Posterior vena cava (tissue), 2 donors: Measurements from ENCODE around the gene DAGLB. TPM values are rescaled to one million over a fixed set of nuclear protein-coding genes. Genes with fewer than 3 reads are reported as not detected.
A peak's percentile ranks its signal among the peaks of the same experiment; 100 is the strongest.

Source experiments
- DNase-seq: peaks from one replicate; pipeline ENCODE4 v3.0.0-alpha.2; 2020; ENCODE audit warnings: low spot score
- intact Hi-C, 2 donors: fragments of 100-400 bp; cut with DNase I; formaldehyde crosslinking; loops; one replicate each; pipeline versions ENCODE4 v1.14.1 to v1.14.2; 2022 to 2023
- long read RNA-seq, 2 donors: library from polyadenylated mRNA; unstranded; transcript quantifications; one replicate each; pipeline ENCODE4 v2.0.0, GENCODE V29; 2020 to 2021
- total RNA-seq, 2 donors: library from RNA; stranded (reverse); fragmentation: NEBNext Ultra II Directional; extraction: Animal tissue kit (Norgen Biotek cat#: 25700); gene quantifications; one replicate each; pipeline ENCODE4 v1.2.1, GENCODE V29; 2021
- donor health status: DM: yes; HTN: yes; CAD: no.
- donor health status: DM: yes; HTN: yes; CAD: no.

Gene DAGLB, protein sequence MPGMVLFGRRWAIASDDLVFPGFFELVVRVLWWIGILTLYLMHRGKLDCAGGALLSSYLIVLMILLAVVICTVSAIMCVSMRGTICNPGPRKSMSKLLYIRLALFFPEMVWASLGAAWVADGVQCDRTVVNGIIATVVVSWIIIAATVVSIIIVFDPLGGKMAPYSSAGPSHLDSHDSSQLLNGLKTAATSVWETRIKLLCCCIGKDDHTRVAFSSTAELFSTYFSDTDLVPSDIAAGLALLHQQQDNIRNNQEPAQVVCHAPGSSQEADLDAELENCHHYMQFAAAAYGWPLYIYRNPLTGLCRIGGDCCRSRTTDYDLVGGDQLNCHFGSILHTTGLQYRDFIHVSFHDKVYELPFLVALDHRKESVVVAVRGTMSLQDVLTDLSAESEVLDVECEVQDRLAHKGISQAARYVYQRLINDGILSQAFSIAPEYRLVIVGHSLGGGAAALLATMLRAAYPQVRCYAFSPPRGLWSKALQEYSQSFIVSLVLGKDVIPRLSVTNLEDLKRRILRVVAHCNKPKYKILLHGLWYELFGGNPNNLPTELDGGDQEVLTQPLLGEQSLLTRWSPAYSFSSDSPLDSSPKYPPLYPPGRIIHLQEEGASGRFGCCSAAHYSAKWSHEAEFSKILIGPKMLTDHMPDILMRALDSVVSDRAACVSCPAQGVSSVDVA
- total RNA-seq = 10 to 100 TPM; 10.7 to 14.6 TPM
- long read RNA-seq, donor 1, partial matches to known transcripts = 0 of 7 reads
- long read RNA-seq, donor 1, other reads (novel, unspliced or antisense) = 3 of 7 reads
- long read RNA-seq, donor 2, transcript DAGLB-201 (15 exons, 2,897 nt) = major isoform, 13 of 23 reads
- long read RNA-seq, donor 2, partial matches to known transcripts = 2 of 23 reads
- long read RNA-seq, donor 2, other reads (novel, unspliced or antisense) = 8 of 23 reads

GRCh38 chr7:6447581-6448199, at the start of gene DAGLB:
Gene DAGLB (minus strand): TSS chr7:6447954. CDS start chr7:6447842, 112 bp downstream.
- intact Hi-C loops = no loop called here
- DNase-seq = peak; percentile 99

DNA sequence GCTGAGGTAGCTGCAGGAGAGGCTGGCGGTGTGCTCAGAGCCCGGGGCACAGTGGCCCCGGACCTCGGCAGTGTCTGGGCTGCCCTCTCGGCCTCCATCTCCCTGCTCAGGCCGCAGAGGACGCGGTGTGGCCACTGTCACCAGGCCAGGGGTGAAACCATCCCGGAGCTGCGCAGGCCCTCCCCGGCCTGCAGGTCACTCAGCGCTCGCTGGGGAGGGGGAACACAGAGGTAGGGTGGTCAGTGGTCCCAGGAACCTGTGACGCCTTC, 49.8 kb upstream of the DAGLB start:
- no peak for DNase-seq
- intact Hi-C loops = no loop called here

- peak; percentile 73 for DNase-seq
- intact Hi-C loops = no loop called here
These were observed 49.3 kb upstream of the DAGLB start for GRCh38 chr7:6496842-6497636.

DNA sequence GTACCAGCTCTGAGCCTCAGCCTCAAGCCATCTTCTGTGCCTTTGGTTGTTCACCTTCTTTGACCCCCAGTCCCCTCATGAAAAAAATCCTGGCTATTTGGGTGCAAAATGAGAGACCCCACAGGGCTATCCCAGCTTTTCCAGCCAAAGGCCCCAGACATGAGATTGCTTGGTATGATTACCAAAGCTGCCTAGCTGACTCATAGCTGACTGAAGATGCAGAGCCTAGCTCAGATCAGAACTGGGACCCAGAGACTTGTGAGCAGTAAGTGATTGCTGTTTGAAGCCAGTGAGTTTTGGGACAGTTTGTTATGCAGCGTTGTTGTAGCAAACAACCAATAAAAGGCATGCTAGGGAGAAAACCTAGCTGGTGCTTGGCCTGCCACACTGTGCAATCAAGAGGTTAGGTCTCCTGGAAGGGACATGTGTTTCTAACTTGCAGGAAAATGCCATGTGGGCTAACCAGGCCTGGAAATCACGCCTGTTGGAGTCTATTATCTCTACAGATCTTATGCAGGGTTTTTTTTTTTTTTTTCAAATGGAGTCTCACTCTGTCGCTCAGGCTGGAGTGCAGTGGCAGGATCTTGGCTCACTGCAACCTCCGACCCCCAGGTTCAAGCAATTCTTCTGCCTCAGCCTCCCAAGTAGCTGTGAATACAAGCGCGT, 48.0 kb upstream of the DAGLB start:
- peak; percentile 59 for DNase-seq
- intact Hi-C loops = no loop called here

DNA sequence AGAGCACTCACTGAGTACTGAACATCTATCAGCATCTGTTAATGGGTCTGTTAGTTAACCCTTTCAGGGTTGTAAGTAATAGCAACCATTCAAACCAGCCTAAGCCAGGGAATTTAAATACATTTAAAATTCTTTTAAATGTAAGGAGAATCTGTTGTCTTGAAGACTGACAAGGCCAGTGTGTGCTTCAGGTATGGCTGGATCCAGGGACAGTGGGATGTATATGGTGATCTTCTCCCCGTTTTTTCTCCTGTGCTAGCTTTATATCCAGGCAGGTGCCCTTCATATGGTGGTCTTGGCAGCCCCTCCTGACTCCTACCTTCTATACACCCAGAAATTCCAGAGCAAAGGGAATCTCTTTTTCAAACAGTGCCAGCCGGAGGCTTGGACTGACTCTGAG, 46.6 kb upstream of the DAGLB start:
- peak; percentile 15 for DNase-seq
- intact Hi-C loops = no loop called here

DNA sequence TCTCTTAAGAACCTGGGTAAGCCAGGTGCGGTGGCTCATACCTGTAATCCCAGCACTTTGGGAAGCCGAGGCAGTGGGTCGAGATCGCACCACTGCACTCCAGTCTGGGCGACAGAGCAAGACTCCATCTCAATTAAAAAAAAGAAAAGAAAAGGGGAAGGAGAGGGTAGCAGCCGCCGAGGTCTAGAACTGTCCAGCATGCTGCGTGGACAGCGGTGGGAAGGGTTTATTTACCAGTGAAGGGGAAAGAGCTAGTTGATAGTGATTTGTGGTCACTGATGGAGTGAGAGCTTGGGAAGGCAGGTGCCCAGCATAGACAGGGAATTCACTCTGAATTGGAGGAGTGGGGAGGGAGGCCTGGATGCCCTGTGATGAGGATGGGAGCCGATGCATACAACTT, 43.4 kb upstream of the DAGLB start:
- intact Hi-C loops = no loop called here
- peak; percentile 36 for DNase-seq

GRCh38 chr7:6489612-6490011, 41.9 kb upstream of the DAGLB start:
- no peak for DNase-seq
- intact Hi-C loops = no loop called here

- DNase-seq = peak; percentile 66
- intact Hi-C loops = no loop called here
These were observed 39.4 kb upstream of the DAGLB start for GRCh38 chr7:6487184-6487545.

DNA sequence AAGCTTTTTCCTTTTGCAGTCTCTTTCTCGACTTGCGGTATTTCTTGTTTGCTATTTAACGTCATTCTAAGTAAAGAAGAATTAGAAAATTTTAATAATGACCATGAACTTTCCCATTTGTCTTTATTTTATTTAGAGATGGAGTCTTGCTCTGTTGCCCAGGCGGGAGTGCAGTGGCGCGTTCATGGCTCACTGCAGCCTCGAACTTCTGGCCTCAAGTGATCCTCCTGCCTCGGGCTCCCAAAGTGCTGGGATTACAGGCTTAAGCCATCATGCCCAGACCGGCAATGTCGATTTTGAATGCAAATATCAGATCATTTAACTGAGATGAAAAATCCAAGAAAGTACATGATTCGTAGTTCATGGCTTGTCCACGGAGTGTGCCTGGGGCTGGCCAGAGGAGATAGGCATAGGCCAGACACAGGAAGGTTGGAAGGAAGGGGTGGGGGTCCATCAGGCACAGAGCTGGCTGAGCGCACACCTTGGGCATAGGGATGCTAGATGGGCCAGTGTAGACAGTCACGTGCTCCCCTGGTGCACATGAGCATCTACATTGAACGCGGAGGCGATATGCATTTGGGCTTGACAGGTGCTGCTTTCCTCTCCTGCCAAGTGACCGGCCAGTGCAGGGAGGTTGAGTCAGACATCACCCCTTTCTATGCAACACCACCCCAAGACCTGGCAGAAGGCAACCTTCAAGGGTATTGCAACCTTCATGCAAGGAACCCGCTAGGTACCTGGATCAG, 38.9 kb upstream of the DAGLB start:
- intact Hi-C loops = no loop called here
- peak; percentile 68 for DNase-seq

GRCh38 chr7:6482743-6483119, 35.0 kb upstream of the DAGLB start:
- intact Hi-C loops = no loop called here
- DNase-seq = no peak

DNA sequence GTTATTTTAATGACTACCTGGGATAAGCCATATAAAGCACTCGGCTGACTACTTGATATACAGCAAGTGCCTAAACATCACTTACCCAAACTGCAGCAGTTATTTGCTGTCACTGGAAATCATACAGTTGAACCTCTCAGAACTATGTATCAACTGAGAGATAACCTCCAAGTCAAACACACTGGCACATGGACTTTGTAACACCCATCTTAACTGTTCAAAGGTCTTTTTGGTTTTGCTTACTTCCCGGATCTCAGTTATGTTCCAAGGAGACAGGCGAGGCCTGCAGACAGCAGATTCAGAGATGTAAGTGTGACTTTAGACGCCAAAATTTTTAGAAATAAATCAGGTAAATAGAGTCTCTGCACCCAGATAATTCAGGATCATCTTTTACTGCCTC, 34.6 kb upstream of the DAGLB start:
- DNase-seq = no peak
- intact Hi-C loops = no loop called here

DNA sequence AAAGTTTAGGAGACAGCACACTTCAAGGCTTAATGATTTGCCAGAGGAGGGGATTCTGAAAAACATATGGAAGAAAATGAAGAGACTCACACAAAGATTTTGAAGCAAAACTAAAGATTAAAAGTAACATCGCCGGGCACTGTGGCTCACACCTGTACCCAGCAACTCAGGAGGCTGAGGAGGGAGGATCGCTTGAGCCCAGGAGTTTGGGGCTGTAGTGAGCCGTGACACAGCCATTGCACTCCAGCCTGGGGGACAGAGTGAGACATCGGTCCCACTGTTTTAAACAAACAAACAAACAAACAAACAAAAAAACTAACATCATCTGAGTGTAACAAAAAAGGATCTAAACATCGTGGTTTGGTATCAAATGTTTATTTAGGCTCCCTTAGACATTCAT, 33.7 kb upstream of the DAGLB start:
- DNase-seq = peak; percentile 42
- intact Hi-C loops = no loop called here

DNA sequence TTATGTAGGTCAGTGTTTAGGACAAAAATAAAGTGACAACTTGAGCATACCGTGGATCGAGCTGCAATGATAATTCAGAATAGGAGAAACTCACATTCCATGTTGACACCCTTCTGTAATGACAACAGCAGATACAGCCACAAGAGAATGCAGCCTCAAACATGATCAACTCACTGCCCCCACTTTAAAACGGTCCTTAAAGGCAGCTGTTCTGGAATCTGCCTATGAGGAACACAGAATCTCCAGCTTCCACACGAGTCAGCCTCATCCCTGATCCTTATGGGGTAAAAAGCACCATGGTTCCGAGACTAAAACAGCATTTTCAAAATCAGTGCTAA, 32.5 kb upstream of the DAGLB start:
- intact Hi-C loops = no loop called here
- no peak for DNase-seq

DNA sequence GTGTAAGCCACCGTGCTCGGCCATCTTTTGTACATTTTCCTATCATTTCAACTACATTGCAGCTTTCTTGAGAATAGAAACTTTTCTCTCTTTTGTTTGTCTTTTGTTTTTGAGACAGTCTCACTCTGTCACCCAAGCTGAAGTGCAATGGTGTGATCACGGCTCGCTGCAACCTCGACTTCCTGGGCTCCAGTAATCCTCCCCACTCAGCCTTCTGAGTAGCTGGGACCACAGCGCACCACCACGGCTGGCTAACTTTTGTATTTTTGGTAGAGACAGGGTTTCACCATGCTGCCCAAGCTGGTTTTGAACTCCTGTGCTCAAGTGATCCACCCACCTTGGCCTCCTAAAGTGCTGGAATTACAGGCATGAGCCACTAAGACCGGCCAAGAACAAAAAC, 31.3 kb upstream of the DAGLB start:
- DNase-seq = peak; percentile 51
- intact Hi-C loops = no loop called here

GRCh38 chr7:6478186-6478585, 30.4 kb upstream of the DAGLB start:
- DNase-seq = peak; percentile 26
- intact Hi-C loops = no loop called here

DNA sequence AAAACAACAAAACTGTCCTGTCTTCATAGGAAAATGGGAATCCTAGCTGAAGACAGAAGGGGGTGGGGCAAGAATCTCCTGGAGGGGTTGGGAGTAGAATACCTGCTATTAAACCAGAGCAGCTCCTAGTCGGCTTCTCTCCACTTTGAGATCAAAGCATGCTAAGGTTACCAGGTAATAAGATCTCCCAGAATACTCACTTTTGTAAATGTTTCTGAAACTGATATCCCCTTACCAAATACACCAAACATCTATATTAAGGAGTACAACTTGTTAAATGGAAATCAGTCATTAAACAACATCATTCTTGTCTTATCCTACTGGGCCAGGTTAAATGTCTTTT, 29.5 kb upstream of the DAGLB start:
- intact Hi-C loops = no loop called here
- no peak for DNase-seq

GRCh38 chr7:6476596-6477317, 29.0 kb upstream of the DAGLB start:
- DNase-seq = no peak
- intact Hi-C loops = no loop called here
